ENCODE results near the gene KCNJ9. TPM values are rescaled to one million over a fixed set of nuclear protein-coding genes. Genes with fewer than 3 reads are reported as not detected.

Gene KCNJ9
- total RNA-seq, 1 experiment from 2014 or later: 0.09 TPM

- Histone ChIP-seq H3K14ac (ENCODE audit: insufficient read depth, low read length) (no peak within 1 kb of the TSS), H3K23ac (ENCODE audit: insufficient read length, low read depth, low read length) (no peak within 1 kb of the TSS), H2AFZ (ENCODE audit: low read length) (no peak within 1 kb of the TSS), H2BK5ac (ENCODE audit: insufficient read length, low read length) (no peak within 1 kb of the TSS), H2BK15ac (ENCODE audit: low read depth, low read length) (no peak within 1 kb of the TSS), H3K23me2 (ENCODE audit: insufficient read length, low read depth, low read length, poor library complexity, severe bottlenecking) (no peaks in the 10 kb centered on the region), H4K20me1 (ENCODE audit: control insufficient read depth, insufficient read depth, insufficient read length) (no peaks in the 10 kb centered on the region), H2BK12ac (ENCODE audit: insufficient read length, low read depth, low read length) (no peak within 1 kb of the TSS), H3K9me3 (ENCODE audit: control insufficient read depth, low read depth, low read length) (no peaks in the 10 kb centered on the region), H3K27ac (ENCODE audit: insufficient read length, low read depth, low read length) (no peak within 1 kb of the TSS), H3K79me2 (ENCODE audit: insufficient read depth, low read length) (no peaks in the 10 kb centered on the region), H2BK20ac (ENCODE audit: low read depth, low read length, poor library complexity, severe bottlenecking) (no peak within 1 kb of the TSS), H3K4me1 (ENCODE audit: insufficient read depth, low read length) (peaks cover 12% of the 10 kb centered on the region; the same call in 1 of the 2 replicates), H3K9ac (ENCODE audit: extremely low read depth, insufficient read length, low read length) (no peak within 1 kb of the TSS), H2AK5ac (ENCODE audit: insufficient read length, low read length) (no peak within 1 kb of the TSS), H3K18ac (ENCODE audit: insufficient read length, low read depth, low read length) (no peak within 1 kb of the TSS), H4K5ac (ENCODE audit: insufficient read length, low read depth, low read length) (no peak within 1 kb of the TSS), H3T11ph (ENCODE audit: low read length) (no peak within 1 kb of the TSS), H3K79me1 (ENCODE audit: insufficient read depth, low read depth, low read length, poor library complexity, severe bottlenecking) (no peaks in the 10 kb centered on the region), H4K8ac (replicated peaks; ENCODE audit: insufficient read length, low read depth, low read length) (no peak within 1 kb of the TSS), H3K4me2 (ENCODE audit: insufficient read depth, insufficient read length, low read length) (peak within 1 kb of the TSS; percentile 48), H3K4ac (ENCODE audit: low read depth, low read length) (no peak within 1 kb of the TSS), H3K27me3 (ENCODE audit: insufficient read depth, low read length) (no peaks in the 10 kb centered on the region), H3K56ac (ENCODE audit: insufficient read length, low read depth, low read length) (no peak within 1 kb of the TSS), H2BK120ac (ENCODE audit: low read depth, low read length, poor library complexity, severe bottlenecking) (no peak within 1 kb of the TSS), H4K91ac (ENCODE audit: insufficient read length, low read depth, low read length) (no peak within 1 kb of the TSS)
- no CpG with 5 or more reads among the region's 16 CpGs for WGBS (ENCODE audit: extremely low coverage, insufficient read length, low lambda C conversion rate)
- peak within 1 kb of the TSS in 1 of 3 experiments; percentile 90; a peak in 4 of 7 replicates for H3K27ac Mint-ChIP-seq
- H3K27me3 Mint-ChIP-seq (ENCODE audit: low read depth): no peaks in the 10 kb centered on the region; the same call in none of the 2 replicates
- DNase-seq: peak; percentile 76
- H3K4me1 Mint-ChIP-seq: peaks cover 65 to 75% of the 10 kb centered on the region in 2 experiments
- no peaks in the 10 kb centered on the region for H3K9me3 Mint-ChIP-seq
- H3K36me3 Mint-ChIP-seq (ENCODE audit: insufficient read depth in 1 of 3, low read depth in 3 of 3): peaks cover 0 to 12% (median 0%) of the 10 kb centered on the region in 3 experiments; a peak in 3 of 7 replicates
- TF ChIP-seq CTCF (conservative IDR thresholded peaks at IDR 0.05): no peak
- peak within 1 kb of the TSS; percentile 51 to 90 for H3K4me3 Mint-ChIP-seq
These were observed 34.4 kb downstream of the KCNJ9 start, which contains the start of gene ATP1A2 for GRCh38 chr1:160115545-160116282. ATP1A2 (plus strand) TSS chr1:160115759; CDS start chr1:160115862, 103 bp downstream.
